Activated CD8-positive, alpha-beta memory T cell treated with anti-CD3 and anti-CD28 coated beads, Interleukin-2, amount 50 U/mL, for 24 hours (primary cell): ENCODE data around the gene PPP1R13B.
"Not testable (repeated sequence)": the region's sequence is repeated elsewhere in the genome, so short reads cannot be mapped to it uniquely, and the experiment has no call there.

Experiments used
- DNase-seq: peaks from one replicate; pipeline ENCODE4 v3.0.0-alpha.2; 2020; ENCODE audit errors: extremely low read depth

PPP1R13B gene

GRCh38 chr14:103699901-103700752 lies 147.2 kb downstream of the PPP1R13B start:
- DNase-seq: no peak

- no peak for DNase-seq
Measured at GRCh38 chr14:103699261-103699661, 148.1 kb downstream of the PPP1R13B start.

GRCh38 chr14:103698380-103699260 lies 148.8 kb downstream of the PPP1R13B start:
- no peak for DNase-seq

- no peak for DNase-seq
Measured at GRCh38 chr14:103697603-103698379, 149.6 kb downstream of the PPP1R13B start.

GRCh38 chr14:103697206-103697602 lies 150.2 kb downstream of the PPP1R13B start:
- DNase-seq: no peak

- DNase-seq: no peak
Measured at GRCh38 chr14:103696466-103697071, 150.8 kb downstream of the PPP1R13B start.

- DNase-seq: no peak
Measured at GRCh38 chr14:103696070-103696402, 151.3 kb downstream of the PPP1R13B start.

- no peak for DNase-seq
Measured at GRCh38 chr14:103695296-103696069, 151.9 kb downstream of the PPP1R13B start.

GRCh38 chr14:103694572-103695026 lies 152.8 kb downstream of the PPP1R13B start:
- no peak for DNase-seq

- DNase-seq: no peak
Measured at GRCh38 chr14:103693515-103693914, 153.9 kb downstream of the PPP1R13B start.

GRCh38 chr14:103692871-103693270 lies 154.5 kb downstream of the PPP1R13B start:
- DNase-seq: no peak

GRCh38 chr14:103692159-103692558 lies 155.2 kb downstream of the PPP1R13B start:
- DNase-seq: no peak

GRCh38 chr14:103691655-103692054 lies 155.7 kb downstream of the PPP1R13B start:
- DNase-seq: not testable (repeated sequence)

- DNase-seq: no peak
Measured at GRCh38 chr14:103690332-103690731, 157.0 kb downstream of the PPP1R13B start.

GRCh38 chr14:103688906-103689902 lies 158.2 kb downstream of the PPP1R13B start:
- DNase-seq: no peak

- no peak for DNase-seq
Measured at GRCh38 chr14:103688441-103688840, 158.9 kb downstream of the PPP1R13B start.

- DNase-seq: no peak
Measured at GRCh38 chr14:103687712-103688111, 159.7 kb downstream of the PPP1R13B start.

GRCh38 chr14:103686831-103687485 lies 160.4 kb downstream of the PPP1R13B start:
- no peak for DNase-seq
